T-helper 17 cell (primary cell): Measurements from ENCODE around the gene FALEC. TPM values are rescaled to one million over a fixed set of nuclear protein-coding genes. Genes with fewer than 3 reads are reported as not detected.
A peak's percentile ranks its signal among the peaks of the same experiment; 100 is the strongest.

ENCODE experiments used
- ATAC-seq: fragments of 150-1000 bp; cut with Tn5 transposase; 2 replicates; pipeline ENCODE4 v1.10.0; 2021; ENCODE audit warnings: mild to moderate bottlenecking, moderate library complexity
- DNase-seq, 3 donors: peaks; one replicate each; pipeline versions ENCODE4 v3.0.0 to v3.0.0-alpha.2; 2020 to 2021
- H3K9me3 ChIP-seq: one replicate; pipeline ENCODE4 v1.7.0; 2013; ENCODE audit warnings: low read length, mild to moderate bottlenecking; ENCODE audit not compliant: control insufficient read depth, poor library complexity, severe bottlenecking
- H3K27ac Mint-ChIP-seq: one replicate; pipeline ENCODE4 v1.8.0; 2022; ENCODE audit warnings: mild to moderate bottlenecking, moderate library complexity, mixed read lengths
- H3K27me3 Mint-ChIP-seq: one replicate; pipeline ENCODE4 v1.8.0; 2022; ENCODE audit warnings: mixed read lengths
- H3K36me3 Mint-ChIP-seq: one replicate; pipeline ENCODE4 v1.8.0; 2022; ENCODE audit warnings: low read depth, mixed read lengths
- H3K4me1 Mint-ChIP-seq: one replicate; pipeline ENCODE4 v1.8.0; 2022; ENCODE audit warnings: mild to moderate bottlenecking, mixed read lengths
- H3K4me3 Mint-ChIP-seq: one replicate; pipeline ENCODE4 v1.8.0; 2022; ENCODE audit warnings: mild to moderate bottlenecking, moderate library complexity, mixed read lengths
- total RNA-seq, 4 donors: library from RNA in 2 of 4; stranded (reverse) in 2 of 4; gene quantifications; one replicate each; pipeline ENCODE4 v1.2.3 and lab custom pipeline; 2022 to 2026

Gene FALEC
- total RNA-seq, 2 donors from 2014 or later, result 1.1 TPM; not detected in 1

GRCh38 chr1:150516050-150516591 is 569 bp downstream of the FALEC start:
- Mint-ChIP-seq H3K36me3 (peaks cover 2% of the 10 kb centered on the region), H3K4me1 (peaks cover 6% of the 10 kb centered on the region), H3K4me3 (peak overlapping the region; percentile 93), H3K27me3 (no peaks in the 10 kb centered on the region), H3K27ac (peak overlapping the region; percentile 97)
- H3K9me3 ChIP-seq, result no peaks in the 10 kb centered on the region
- DNase-seq (no peak), ATAC-seq (peak; percentile 9)

DNA sequence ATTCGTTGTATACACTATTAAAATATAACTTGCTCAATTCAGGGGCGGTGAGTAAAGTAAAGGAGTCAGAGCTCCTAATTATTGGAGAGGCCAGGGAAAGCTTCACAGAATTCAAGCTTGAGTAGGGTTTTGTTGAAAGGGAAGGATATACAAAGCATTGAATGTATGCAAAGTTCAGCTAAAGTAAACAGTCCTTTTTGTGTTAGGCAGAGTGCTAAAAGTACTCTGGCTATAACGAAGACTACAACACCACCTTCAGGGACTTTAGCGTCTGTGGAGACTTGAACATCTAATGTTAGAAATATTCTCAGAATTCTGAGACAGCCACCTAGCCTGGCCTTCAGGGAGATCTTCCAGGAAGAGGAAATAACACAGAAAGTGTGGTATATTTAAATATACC is 1.1 kb downstream of the FALEC start:
- Mint-ChIP-seq H3K27ac (no peak overlapping the region), H3K4me3 (peak overlapping the region; percentile 93)
- DNase-seq, result no peak

GRCh38 chr1:150521196-150521968 is 5.8 kb downstream of the FALEC start:
- Mint-ChIP-seq H3K27ac (no peak overlapping the region), H3K4me3 (no peak overlapping the region), H3K36me3 (no peaks in the 10 kb centered on the region), H3K4me1 (peaks cover 2% of the 10 kb centered on the region), H3K27me3 (no peaks in the 10 kb centered on the region)
- ATAC-seq, result no peak
- no peak for DNase-seq
- H3K9me3 ChIP-seq, result no peaks in the 10 kb centered on the region

More for the DNA sequence above, 1.1 kb downstream of the FALEC start:
- ATAC-seq, result no peak
- H3K27me3 Mint-ChIP-seq, result no peaks in the 10 kb centered on the region
- H3K9me3 ChIP-seq, result no peaks in the 10 kb centered on the region
- peaks cover 2% of the 10 kb centered on the region for H3K36me3 Mint-ChIP-seq
- peaks cover 6% of the 10 kb centered on the region for H3K4me1 Mint-ChIP-seq

DNA sequence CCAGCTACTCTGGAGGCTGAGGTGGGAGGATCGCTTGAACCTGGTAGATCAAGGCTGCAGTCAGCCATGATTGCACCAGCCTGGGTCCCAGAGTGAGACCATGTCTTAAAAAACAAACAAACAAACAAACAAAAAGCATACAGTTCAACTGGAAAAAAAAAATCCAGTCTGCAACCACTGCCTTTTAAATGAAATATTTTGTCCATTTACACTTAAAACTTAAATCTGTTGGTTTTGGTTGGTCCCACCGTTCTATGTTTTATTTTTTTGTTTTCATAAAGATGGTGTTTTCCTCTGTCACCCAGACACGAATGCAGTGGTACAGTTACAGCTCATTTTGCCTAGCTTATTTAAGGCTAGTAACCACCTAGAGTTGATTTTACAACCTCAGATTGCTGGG is 9.8 kb downstream of the FALEC start:
- H3K4me3 Mint-ChIP-seq, result no peak overlapping the region
- no peak for ATAC-seq
- no peaks in the 10 kb centered on the region for H3K27me3 Mint-ChIP-seq

GRCh38 chr1:150528196-150528595 is 12.6 kb downstream of the FALEC start:
- H3K27ac Mint-ChIP-seq, result no peak overlapping the region
- DNase-seq, result no peak
- H3K4me1 Mint-ChIP-seq, result peaks cover 4% of the 10 kb centered on the region
- no peaks in the 10 kb centered on the region for H3K9me3 ChIP-seq
- H3K27me3 Mint-ChIP-seq, result no peaks in the 10 kb centered on the region
- ATAC-seq, result no peak
- no peak overlapping the region for H3K4me3 Mint-ChIP-seq
- peaks cover 2% of the 10 kb centered on the region for H3K36me3 Mint-ChIP-seq

More for the DNA sequence above, 9.8 kb downstream of the FALEC start:
- H3K27ac Mint-ChIP-seq, result no peak overlapping the region
- no peak for DNase-seq
- no peaks in the 10 kb centered on the region for H3K4me1 Mint-ChIP-seq
- H3K9me3 ChIP-seq, result no peaks in the 10 kb centered on the region
- H3K36me3 Mint-ChIP-seq, result no peaks in the 10 kb centered on the region

GRCh38 chr1:150529017-150529416 is 13.5 kb downstream of the FALEC start:
- no peak overlapping the region for H3K27ac Mint-ChIP-seq
- no peaks in the 10 kb centered on the region for H3K9me3 ChIP-seq
- no peaks in the 10 kb centered on the region for H3K27me3 Mint-ChIP-seq
- DNase-seq (no peak), ATAC-seq (no peak)
- H3K36me3 Mint-ChIP-seq, result peaks cover 2% of the 10 kb centered on the region
- H3K4me3 Mint-ChIP-seq, result no peak overlapping the region
- H3K4me1 Mint-ChIP-seq, result peaks cover 4% of the 10 kb centered on the region

GRCh38 chr1:150530491-150531159 is 15.1 kb downstream of the FALEC start:
- Mint-ChIP-seq H3K4me3 (no peak overlapping the region), H3K27ac (no peak overlapping the region), H3K36me3 (peaks cover 2% of the 10 kb centered on the region), H3K27me3 (peaks cover under 1% of the 10 kb centered on the region), H3K4me1 (peaks cover 4% of the 10 kb centered on the region)
- no peaks in the 10 kb centered on the region for H3K9me3 ChIP-seq
- ATAC-seq (no peak), DNase-seq (no peak)

GRCh38 chr1:150532860-150533259 is 17.3 kb downstream of the FALEC start:
- Mint-ChIP-seq H3K4me3 (no peak overlapping the region), H3K27me3 (peaks cover 10% of the 10 kb centered on the region), H3K36me3 (peaks cover 2% of the 10 kb centered on the region), H3K27ac (no peak overlapping the region), H3K4me1 (peaks cover 4% of the 10 kb centered on the region)
- ATAC-seq (no peak), DNase-seq (no peak)
- no peaks in the 10 kb centered on the region for H3K9me3 ChIP-seq

DNA sequence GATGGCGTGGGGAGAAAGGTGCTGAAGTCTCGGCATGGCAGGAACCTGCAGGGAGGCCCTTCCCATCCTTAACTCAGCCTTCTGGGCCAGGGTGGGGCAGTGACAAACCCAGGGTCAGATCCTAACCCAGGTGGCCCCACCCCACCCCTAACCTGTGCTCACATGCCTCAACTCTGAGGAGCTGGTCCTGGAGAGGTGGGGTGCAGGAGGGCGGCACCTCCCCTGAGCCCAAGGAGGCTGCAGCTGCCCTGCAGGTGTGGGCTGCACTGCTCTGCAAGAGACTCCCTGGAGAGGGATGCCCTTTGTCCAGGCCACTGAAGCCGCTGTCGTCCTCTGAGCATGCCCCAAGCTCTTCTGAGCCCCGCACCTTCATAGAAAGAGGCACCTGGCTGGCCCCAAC is 18.4 kb downstream of the FALEC start:
- no peak overlapping the region for H3K4me3 Mint-ChIP-seq
- peaks cover 4% of the 10 kb centered on the region for H3K4me1 Mint-ChIP-seq
- peaks cover 10% of the 10 kb centered on the region for H3K27me3 Mint-ChIP-seq
- ATAC-seq (no peak), DNase-seq (no peak)
- H3K27ac Mint-ChIP-seq, result no peak overlapping the region
- no peaks in the 10 kb centered on the region for H3K9me3 ChIP-seq
- peaks cover 2% of the 10 kb centered on the region for H3K36me3 Mint-ChIP-seq

DNA sequence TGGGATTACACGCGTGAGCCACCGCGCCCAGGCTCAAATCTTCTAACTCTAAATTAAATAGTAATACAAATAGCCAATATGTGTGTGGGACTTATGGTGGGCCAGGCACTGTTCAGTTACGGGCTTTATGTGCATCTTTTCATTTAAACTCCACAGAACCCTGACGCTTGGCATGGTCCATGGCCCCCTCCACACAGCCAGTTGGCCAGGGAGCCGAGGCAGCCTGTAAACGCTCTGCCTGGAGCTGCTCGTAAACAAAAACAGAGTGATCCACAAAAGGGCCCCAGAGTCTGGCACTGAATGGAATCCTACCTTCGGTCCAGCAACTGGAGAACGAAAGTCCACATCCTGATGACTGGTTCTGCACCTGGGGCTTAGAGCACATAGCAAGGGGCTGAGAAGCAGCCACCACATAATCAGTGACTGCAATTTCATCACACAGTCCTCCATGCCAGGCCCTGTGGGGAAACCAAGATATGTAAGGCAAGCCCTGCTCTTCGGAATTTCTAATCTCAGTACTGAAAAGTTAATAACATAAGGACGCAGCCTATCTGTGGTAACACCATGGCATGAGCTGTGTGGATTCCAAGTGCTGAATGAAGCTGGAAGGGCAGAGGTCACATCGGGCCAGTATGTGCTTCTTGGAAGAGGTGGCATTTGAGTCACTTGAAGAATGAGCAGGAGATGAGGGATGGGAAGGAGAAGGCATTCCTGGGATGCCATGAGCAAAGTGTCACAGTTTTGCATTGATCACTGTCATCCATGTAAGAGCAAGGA is 20.1 kb downstream of the FALEC start:
- Mint-ChIP-seq H3K27ac (peak overlapping the region; percentile 9), H3K4me1 (peaks cover 4% of the 10 kb centered on the region), H3K4me3 (no peak overlapping the region), H3K27me3 (peaks cover 10% of the 10 kb centered on the region), H3K36me3 (peaks cover 2% of the 10 kb centered on the region)
- no peaks in the 10 kb centered on the region for H3K9me3 ChIP-seq
- no peak for DNase-seq
- no peak for ATAC-seq

- no peak for ATAC-seq
- DNase-seq, result no peak
- peaks cover 2% of the 10 kb centered on the region for H3K36me3 Mint-ChIP-seq
- peaks cover 4% of the 10 kb centered on the region for H3K4me1 Mint-ChIP-seq
- no peak overlapping the region for H3K27ac Mint-ChIP-seq
- no peak overlapping the region for H3K4me3 Mint-ChIP-seq
- H3K9me3 ChIP-seq, result no peaks in the 10 kb centered on the region
- H3K27me3 Mint-ChIP-seq, result peaks cover 12% of the 10 kb centered on the region
Observed at GRCh38 chr1:150536836-150537731, 21.5 kb downstream of the FALEC start.
